Sigmoid colon (tissue), 7 donors: ENCODE results near the gene RFWD3. TPM values are rescaled to one million over a fixed set of nuclear protein-coding genes. Genes with fewer than 3 reads are reported as not detected.
"Not testable (repeated sequence)": the region's sequence is repeated elsewhere in the genome, so short reads cannot be mapped to it uniquely, and the experiment has no call there.

Experiments
- DNase-seq: peaks from one replicate; pipeline ENCODE4 v3.0.0-alpha.2; 2019
- H3K27ac ChIP-seq, 4 donors: fragments of 200-600 bp; sonication (generic); one replicate each; pipeline ENCODE4 v1.5.1; 2016 to 2019; ENCODE audit warnings: mild to moderate bottlenecking in 1 of 4
- H3K27me3 ChIP-seq, 3 donors: fragments of 200-600 bp; sonication (generic); one replicate each; pipeline ENCODE4 v1.5.1; 2019; ENCODE audit warnings: mild to moderate bottlenecking in 1 of 3
- H3K36me3 ChIP-seq, 4 donors: fragments of 200-600 bp; sonication (generic); one replicate each; pipeline ENCODE4 v1.5.1; 2016 to 2019
- H3K4me1 ChIP-seq, 4 donors: fragments of 200-600 bp; sonication (generic); one replicate each; pipeline ENCODE4 v1.5.1; 2017 to 2019
- H3K4me3 ChIP-seq, 4 donors: fragments of 200-600 bp; sonication (generic); one replicate each; pipeline ENCODE4 v1.5.1; 2017 to 2019; ENCODE audit warnings: mild to moderate bottlenecking in 2 of 4, moderate library complexity in 1 of 4
- H3K9me3 ChIP-seq, 4 donors: fragments of 200-600 bp in 3 of 4; sonication (generic) in 3 of 4; one replicate each; pipeline versions ENCODE4 v1.5.1 to v1.6.1; 2013 to 2019
- EP300 ChIP-seq, 4 donors: sonication (generic); formaldehyde crosslinking; IDR thresholded peaks; one replicate each; pipeline ENCODE4 v1.6.1; 2017; ENCODE audit warnings: antibody characterized with exemption in 4 of 4
- POLR2A ChIP-seq, 2 donors: fragments of 450-650 bp; IDR thresholded peaks; one replicate each; pipeline ENCODE4 v1.6.1; 2016; ENCODE audit warnings: antibody characterized with exemption in 2 of 2, mild to moderate bottlenecking in 2 of 2, moderate library complexity in 2 of 2
- POLR2AphosphoS5 ChIP-seq, 4 donors: sonication (generic); formaldehyde crosslinking; IDR thresholded peaks; one replicate each; pipeline ENCODE4 v1.6.1; 2017; ENCODE audit warnings: antibody characterized with exemption in 4 of 4
- WGBS, 2 donors: extraction: QIAGEN DNeasy Blood & Tissue Kit; methylation state at CpG; one replicate each; pipeline ENCODE4 v1.1.7; 2013; 5-methylcytosine and 5-hydroxymethylcytosine counted together
- intact Hi-C: fragments of 100-400 bp; cut with DNase I; formaldehyde crosslinking; loops from one replicate; pipeline ENCODE4 v1.15.1; 2023
- polyA plus RNA-seq, 3 donors: library from polyadenylated mRNA; stranded (reverse); fragments of 200-250 nt; gene quantifications; one replicate each; pipeline ENCODE4 v1.2.3, GENCODE V29; 2013
- total RNA-seq, 4 donors: library from RNA; depleted of rRNA; stranded (reverse); fragments of >200 nt; gene quantifications; one replicate each; pipeline ENCODE4 v1.1.0, GENCODE V29; 2016
- TF ChIP-seq, protein P1 (sequence below), 4 experiments: fragments of 450-650 bp in 3 of 4; fragments of 200-600 bp in 1 of 4; IDR thresholded peaks; one replicate each; pipeline ENCODE4 v1.5.1; 2016 to 2019; ENCODE audit warnings: antibody characterized with exemption in 4 of 4, mild to moderate bottlenecking in 3 of 4, moderate library complexity in 2 of 4
- donor health status: healthy with polysubstance abuse.
- donor health status: Bipolar disorder and iron deficiency.
- donor health status: healthy.

Gene RFWD3
- total and polyA plus RNA-seq, 7 donors = 4.2 to 14.9 (median 9.7) TPM

GRCh38 chr16:74682556-74682955, 15.9 kb upstream of the RFWD3 start:
- DNase-seq = no peak
- H3K27me3 ChIP-seq = no peaks in the 10 kb centered on the region
- H3K4me1 ChIP-seq = no peaks in the 10 kb centered on the region
- no peak overlapping the region for H3K4me3 ChIP-seq
- intact Hi-C loops = no loop called here
- TF ChIP-seq POLR2A (IDR thresholded peaks at IDR 0.05) (no peak), EP300 (IDR thresholded peaks at IDR 0.05) (no peak), POLR2AphosphoS5 (IDR thresholded peaks at IDR 0.05) (no peak)
- TF ChIP-seq, protein P1, sequence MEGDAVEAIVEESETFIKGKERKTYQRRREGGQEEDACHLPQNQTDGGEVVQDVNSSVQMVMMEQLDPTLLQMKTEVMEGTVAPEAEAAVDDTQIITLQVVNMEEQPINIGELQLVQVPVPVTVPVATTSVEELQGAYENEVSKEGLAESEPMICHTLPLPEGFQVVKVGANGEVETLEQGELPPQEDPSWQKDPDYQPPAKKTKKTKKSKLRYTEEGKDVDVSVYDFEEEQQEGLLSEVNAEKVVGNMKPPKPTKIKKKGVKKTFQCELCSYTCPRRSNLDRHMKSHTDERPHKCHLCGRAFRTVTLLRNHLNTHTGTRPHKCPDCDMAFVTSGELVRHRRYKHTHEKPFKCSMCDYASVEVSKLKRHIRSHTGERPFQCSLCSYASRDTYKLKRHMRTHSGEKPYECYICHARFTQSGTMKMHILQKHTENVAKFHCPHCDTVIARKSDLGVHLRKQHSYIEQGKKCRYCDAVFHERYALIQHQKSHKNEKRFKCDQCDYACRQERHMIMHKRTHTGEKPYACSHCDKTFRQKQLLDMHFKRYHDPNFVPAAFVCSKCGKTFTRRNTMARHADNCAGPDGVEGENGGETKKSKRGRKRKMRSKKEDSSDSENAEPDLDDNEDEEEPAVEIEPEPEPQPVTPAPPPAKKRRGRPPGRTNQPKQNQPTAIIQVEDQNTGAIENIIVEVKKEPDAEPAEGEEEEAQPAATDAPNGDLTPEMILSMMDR (IDR thresholded peaks at IDR 0.05) = no peak
- WGBS, 2 donors = 93% methylated on average over 11 of the region's 11 CpGs
- H3K27ac ChIP-seq = no peak overlapping the region
- no peaks in the 10 kb centered on the region for H3K9me3 ChIP-seq
- peaks cover 0 to 7% (median 0%) of the 10 kb centered on the region in 4 donors for H3K36me3 ChIP-seq

GRCh38 chr16:74680681-74681080, 14.0 kb upstream of the RFWD3 start:
- peaks cover 0 to 7% (median 0%) of the 10 kb centered on the region in 4 donors for H3K36me3 ChIP-seq

DNA sequence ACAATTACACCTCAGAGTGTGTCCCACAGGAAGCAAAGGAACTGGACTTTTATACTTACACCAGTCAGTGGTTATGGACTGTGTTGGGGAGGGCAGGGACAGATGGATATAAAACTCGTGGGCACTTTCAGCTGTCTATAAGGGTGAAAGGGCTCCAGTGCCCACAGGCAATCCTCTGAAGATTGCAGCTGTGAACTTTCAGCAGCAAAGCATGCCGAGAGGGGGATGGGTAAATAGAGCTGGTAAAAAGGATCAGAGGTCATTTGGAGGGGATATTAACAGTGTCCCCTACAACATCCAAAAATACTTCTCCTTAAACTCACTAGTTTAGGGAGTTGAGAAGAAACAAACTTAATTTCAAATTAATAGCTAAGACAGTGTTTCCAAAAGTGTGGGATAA, 13.3 kb upstream of the RFWD3 start:
- TF ChIP-seq EP300 (IDR thresholded peaks at IDR 0.05) (no peak), POLR2A (IDR thresholded peaks at IDR 0.05) (no peak), POLR2AphosphoS5 (IDR thresholded peaks at IDR 0.05) (no peak)
- TF ChIP-seq, protein P1 (IDR thresholded peaks at IDR 0.05) = no peak
- Histone ChIP-seq H3K4me1 (no peaks in the 10 kb centered on the region), H3K27ac (no peak overlapping the region), H3K27me3 (no peaks in the 10 kb centered on the region), H3K4me3 (no peak overlapping the region), H3K36me3 (peaks cover 0 to 3% (median 0%) of the 10 kb centered on the region in 4 donors), H3K9me3 (no peaks in the 10 kb centered on the region)
- DNase-seq = no peak
- intact Hi-C loops = no loop called here
- WGBS, 2 donors = 48 to 61% methylated on average over 2 of the region's 2 CpGs

More at GRCh38 chr16:74680681-74681080, 14.0 kb upstream of the RFWD3 start:
- Histone ChIP-seq H3K9me3 (no peaks in the 10 kb centered on the region), H3K27ac (no peak overlapping the region), H3K27me3 (no peaks in the 10 kb centered on the region), H3K4me1 (no peaks in the 10 kb centered on the region), H3K4me3 (no peak overlapping the region)
- intact Hi-C loops = no loop called here
- DNase-seq = no peak
- TF ChIP-seq POLR2AphosphoS5 (IDR thresholded peaks at IDR 0.05) (no peak), POLR2A (IDR thresholded peaks at IDR 0.05) (no peak), EP300 (IDR thresholded peaks at IDR 0.05) (no peak)
- TF ChIP-seq, protein P1 (IDR thresholded peaks at IDR 0.05) = no peak
- 76 to 97% methylated on average over 6 of the region's 6 CpGs for WGBS, 2 donors

GRCh38 chr16:74677868-74678267, 11.2 kb upstream of the RFWD3 start:
- intact Hi-C loops = no loop called here
- Histone ChIP-seq H3K36me3 (peaks cover 0 to 12% (median 0%) of the 10 kb centered on the region in 4 donors), H3K27ac (no peak overlapping the region), H3K4me1 (no peaks in the 10 kb centered on the region), H3K27me3 (no peaks in the 10 kb centered on the region), H3K9me3 (no peaks in the 10 kb centered on the region), H3K4me3 (no peak overlapping the region)
- WGBS, 2 donors = 97% methylated on average over 4 of the region's 4 CpGs
- no peak for DNase-seq
- TF ChIP-seq EP300 (IDR thresholded peaks at IDR 0.05) (no peak), POLR2AphosphoS5 (IDR thresholded peaks at IDR 0.05) (no peak), POLR2A (IDR thresholded peaks at IDR 0.05) (no peak)
- TF ChIP-seq, protein P1 (IDR thresholded peaks at IDR 0.05) = no peak

GRCh38 chr16:74673876-74674275, 7.2 kb upstream of the RFWD3 start:
- no peak for DNase-seq
- no peaks in the 10 kb centered on the region for H3K27me3 ChIP-seq
- H3K4me1 ChIP-seq = no peaks in the 10 kb centered on the region
- H3K27ac ChIP-seq = no peak overlapping the region
- H3K4me3 ChIP-seq = no peak overlapping the region
- H3K9me3 ChIP-seq = no peaks in the 10 kb centered on the region
- 92 to 95% methylated on average over 3 of the region's 3 CpGs for WGBS, 2 donors
- no peak for TF ChIP-seq POLR2AphosphoS5 (IDR thresholded peaks at IDR 0.05)
- no peak for TF ChIP-seq EP300 (IDR thresholded peaks at IDR 0.05)
- TF ChIP-seq, protein P1 (IDR thresholded peaks at IDR 0.05) = no peak
- TF ChIP-seq POLR2A (IDR thresholded peaks at IDR 0.05) = no peak
- intact Hi-C loops = no loop called here
- H3K36me3 ChIP-seq = peaks cover 0 to 12% (median 0%) of the 10 kb centered on the region in 4 donors

DNA sequence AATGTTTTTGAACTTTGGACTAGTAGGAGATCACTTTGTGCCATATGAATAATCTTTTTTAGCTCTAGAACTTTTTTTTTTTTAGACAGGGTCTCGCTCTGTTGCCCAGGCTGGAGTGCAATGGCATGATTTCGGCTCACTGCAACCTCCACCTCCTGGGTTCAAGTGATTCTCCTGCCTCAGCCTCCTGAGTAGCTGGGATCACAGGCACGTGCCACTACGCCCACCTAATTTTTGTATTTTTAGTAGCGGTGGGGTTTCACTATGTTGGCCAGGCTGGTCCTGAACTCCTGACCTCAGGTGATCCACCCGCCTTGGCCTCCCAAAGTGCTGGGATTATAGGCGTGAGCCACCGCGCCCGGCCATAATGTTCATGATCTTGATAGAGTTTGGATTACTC, 2.2 kb upstream of the RFWD3 start:
- H3K27me3 ChIP-seq, DNase-seq, H3K27ac ChIP-seq, H3K4me3 ChIP-seq, intact Hi-C loops, H3K9me3 ChIP-seq: not testable (repeated sequence)
- WGBS, 2 donors = 92 to 98% methylated on average over 10 of the region's 10 CpGs
- H3K36me3 ChIP-seq = peaks cover 0 to 17% (median 6%) of the 10 kb centered on the region in 4 donors
- peaks cover 0 to 15% (median 8%) of the 10 kb centered on the region in 4 donors for H3K4me1 ChIP-seq
